Activated T-helper 1 cell treated with anti-CD3 and anti-CD28 coated beads, Interleukin-12 subunit alpha, Interleukin-12 subunit beta, Interleukin-2, Interleukin-4 antibody, amounts not matched to agents 30 ng/mL and 10 ng/mL and 1 ng/mL, durations not matched to agents 14 hours and 24 hours and 36 hours (primary cell): ENCODE data around the gene FNBP1L. TPM values are rescaled to one million over a fixed set of nuclear protein-coding genes. Genes with fewer than 3 reads are reported as not detected.
"Not testable (repeated sequence)": the region's sequence is repeated elsewhere in the genome, so short reads cannot be mapped to it uniquely, and the experiment has no call there.

Experiments
- DNase-seq: peaks from one replicate; pipeline ENCODE4 v3.0.0; 2021; ENCODE audit warnings: low spot score
- H3K27ac Mint-ChIP-seq: one replicate; pipeline ENCODE4 v1.8.0; 2021; ENCODE audit warnings: mild to moderate bottlenecking, mixed read lengths
- H3K27me3 Mint-ChIP-seq: one replicate; pipeline ENCODE4 v1.8.0; 2022; ENCODE audit warnings: mild to moderate bottlenecking, moderate library complexity, mixed read lengths; ENCODE audit not compliant: insufficient read depth
- H3K36me3 Mint-ChIP-seq: one replicate; pipeline ENCODE4 v1.8.0; 2021; ENCODE audit warnings: low read depth, mixed read lengths
- H3K4me1 Mint-ChIP-seq: one replicate; pipeline ENCODE4 v1.8.0; 2021; ENCODE audit warnings: low read depth, mixed read lengths
- H3K4me3 Mint-ChIP-seq: one replicate; pipeline ENCODE4 v1.8.0; 2021; ENCODE audit warnings: mild to moderate bottlenecking, moderate library complexity, mixed read lengths
- H3K9me3 Mint-ChIP-seq: one replicate; pipeline ENCODE4 v1.8.0; 2021; ENCODE audit warnings: mixed read lengths
- intact Hi-C: fragments of 100-400 bp; cut with micrococcal nuclease; formaldehyde crosslinking; loops from one replicate; pipeline ENCODE4 v1.15.1; 2024
- total RNA-seq: library from RNA; stranded (reverse); gene quantifications from 2 replicates; pipeline ENCODE4 v1.2.3, GENCODE V29; 2022

Gene FNBP1L
- total RNA-seq, 1 donor from 2014 or later: 0.16 TPM

DNA sequence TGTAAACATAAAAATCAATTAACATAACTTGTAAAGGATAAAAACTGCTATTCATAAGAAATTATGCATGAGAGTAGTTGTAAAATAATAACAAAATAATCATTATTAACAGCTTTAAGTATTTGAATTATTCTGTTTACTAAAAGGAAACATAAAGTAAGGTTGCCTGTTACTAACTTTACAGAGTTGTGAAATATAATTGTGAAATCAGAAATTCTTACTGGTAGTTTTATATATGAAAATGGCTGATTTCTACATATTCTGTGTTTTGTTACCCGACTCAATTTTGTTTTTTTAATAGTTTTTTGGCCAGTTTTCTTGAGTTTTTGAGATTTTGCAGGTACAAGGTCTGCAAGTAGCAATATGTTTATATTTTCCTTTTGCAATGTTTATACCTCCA is 27.8 kb downstream of the FNBP1L start:
- intact Hi-C loops: no loop called here
- DNase-seq: no peak
- H3K9me3 Mint-ChIP-seq: peaks cover 20% of the 10 kb centered on the region
- no peaks in the 10 kb centered on the region for H3K36me3 Mint-ChIP-seq
- H3K4me1 Mint-ChIP-seq: no peaks in the 10 kb centered on the region
- H3K27me3 Mint-ChIP-seq: no peaks in the 10 kb centered on the region
- H3K27ac Mint-ChIP-seq: no peak overlapping the region
- H3K4me3 Mint-ChIP-seq: no peak overlapping the region

DNA sequence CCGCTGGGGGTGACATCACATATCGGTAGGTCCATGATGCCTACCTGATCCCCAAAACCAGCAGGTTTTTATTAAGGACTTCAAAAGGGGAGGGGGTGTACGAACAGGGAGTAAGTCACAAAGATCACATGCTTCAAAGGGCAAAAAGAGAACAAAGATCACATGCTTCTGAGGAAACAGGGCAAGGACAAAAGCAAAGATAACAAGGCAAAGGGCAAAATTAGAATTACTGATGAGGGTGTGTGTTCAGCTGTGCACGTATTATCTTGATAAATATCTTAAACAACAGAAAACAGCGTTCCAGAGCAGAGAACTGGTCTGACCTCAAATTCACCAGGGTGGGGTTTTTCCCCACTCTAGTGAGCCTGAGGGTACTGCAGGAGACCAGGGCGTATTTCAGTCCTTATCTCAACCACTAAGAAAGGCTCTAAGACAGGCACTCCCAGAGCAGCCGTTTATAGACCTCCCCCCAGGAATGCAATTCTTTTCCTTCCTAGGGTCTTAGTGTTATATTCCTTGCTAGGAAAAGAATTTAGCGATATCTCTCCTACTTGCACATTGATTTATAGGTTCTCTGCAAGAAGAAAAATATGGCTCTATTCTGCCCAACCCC is 31.3 kb downstream of the FNBP1L start:
- H3K4me1 Mint-ChIP-seq, H3K27me3 Mint-ChIP-seq, H3K4me3 Mint-ChIP-seq, DNase-seq, H3K27ac Mint-ChIP-seq, H3K36me3 Mint-ChIP-seq, intact Hi-C loops: not testable (repeated sequence)
- peaks cover 20% of the 10 kb centered on the region for H3K9me3 Mint-ChIP-seq

DNA sequence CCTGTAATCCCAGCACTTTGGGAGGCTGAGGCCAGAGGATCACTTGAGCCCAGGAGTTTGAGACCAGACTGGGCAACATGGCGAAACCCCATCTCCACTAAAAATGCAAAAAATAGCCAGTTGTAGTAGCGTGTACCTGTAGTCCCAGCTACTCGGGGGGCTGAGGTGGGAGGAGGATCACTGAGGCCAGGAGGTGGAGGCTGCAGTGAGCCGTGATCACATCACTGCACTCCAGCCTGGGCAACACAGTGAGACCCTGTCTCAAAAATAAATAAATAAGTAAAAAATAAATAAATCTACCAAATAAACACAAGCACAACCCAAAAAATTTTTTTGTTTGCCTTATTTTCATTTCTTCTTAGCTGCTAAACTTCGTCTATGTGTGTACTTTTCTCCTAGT is 34.0 kb downstream of the FNBP1L start:
- H3K36me3 Mint-ChIP-seq, intact Hi-C loops, H3K4me1 Mint-ChIP-seq, H3K4me3 Mint-ChIP-seq, DNase-seq, H3K27ac Mint-ChIP-seq, H3K27me3 Mint-ChIP-seq: not testable (repeated sequence)
- H3K9me3 Mint-ChIP-seq: peaks cover 20% of the 10 kb centered on the region

DNA sequence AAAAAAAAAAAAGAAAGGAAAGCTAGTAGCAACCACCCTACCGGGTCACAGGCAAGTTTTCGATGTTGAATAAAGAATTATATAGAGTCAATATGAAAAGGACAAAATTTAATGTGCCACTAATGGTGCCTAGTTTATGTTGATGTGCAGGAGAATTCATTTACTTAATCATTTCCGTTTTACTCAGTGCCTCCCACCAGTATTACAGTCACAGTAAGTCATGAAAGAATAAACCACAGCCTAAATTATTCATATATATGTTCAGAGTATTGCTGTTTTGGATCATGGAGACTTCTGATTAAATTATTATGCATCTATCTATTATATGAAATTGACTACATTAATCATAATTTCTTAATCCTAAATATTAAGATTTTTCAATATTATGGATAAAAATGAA is 35.3 kb downstream of the FNBP1L start:
- H3K4me3 Mint-ChIP-seq: no peak overlapping the region
- no peaks in the 10 kb centered on the region for H3K36me3 Mint-ChIP-seq
- peaks cover 4% of the 10 kb centered on the region for H3K27me3 Mint-ChIP-seq
- DNase-seq: no peak
- H3K27ac Mint-ChIP-seq: no peak overlapping the region
- no peaks in the 10 kb centered on the region for H3K4me1 Mint-ChIP-seq
- peaks cover 17% of the 10 kb centered on the region for H3K9me3 Mint-ChIP-seq
- intact Hi-C loops: no loop called here

DNA sequence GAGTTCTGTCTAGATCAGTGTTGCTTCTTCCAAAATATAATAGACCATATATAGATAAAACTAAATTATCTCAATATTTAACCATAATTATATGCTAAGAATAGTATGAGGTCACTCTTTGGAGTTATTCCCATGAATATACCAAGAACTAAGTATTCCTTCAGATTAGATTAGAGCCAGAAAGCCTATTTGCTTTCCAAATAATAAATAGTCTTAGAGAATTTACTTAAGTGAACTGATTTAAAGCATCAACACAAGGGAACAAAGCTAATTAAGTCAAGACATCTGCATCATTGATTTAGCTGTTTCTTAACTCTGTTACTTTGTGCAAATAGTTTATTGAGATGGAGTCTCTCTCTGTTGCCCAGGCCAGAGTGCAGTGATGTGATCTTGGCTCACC is 35.7 kb downstream of the FNBP1L start:
- no peak for DNase-seq
- Mint-ChIP-seq H3K4me3 (no peak overlapping the region), H3K27ac (no peak overlapping the region), H3K36me3 (no peaks in the 10 kb centered on the region), H3K4me1 (no peaks in the 10 kb centered on the region), H3K9me3 (peaks cover 13% of the 10 kb centered on the region), H3K27me3 (peaks cover 4% of the 10 kb centered on the region)
- intact Hi-C loops: no loop called here

DNA sequence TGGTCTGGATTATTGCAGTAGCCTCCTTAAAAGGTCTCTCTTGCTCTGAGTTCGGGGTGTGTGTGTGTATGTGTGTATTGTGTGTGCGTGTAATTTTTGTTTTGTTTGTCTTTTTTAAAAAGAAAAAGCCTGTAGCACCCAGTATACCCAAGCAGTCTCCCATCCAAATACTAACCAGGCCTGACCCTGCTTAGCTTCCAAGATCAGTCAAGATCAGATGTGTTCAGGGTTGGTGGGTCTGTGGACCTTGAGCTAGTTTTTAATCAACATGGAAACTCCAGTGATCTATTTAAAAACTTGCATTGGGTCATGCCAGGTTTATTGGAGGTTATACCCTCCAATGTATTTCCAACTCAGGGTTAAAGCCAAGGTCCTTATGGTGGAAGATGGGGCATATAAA is 40.3 kb downstream of the FNBP1L start:
- H3K4me3 Mint-ChIP-seq: no peak overlapping the region
- no peak for DNase-seq
- no peaks in the 10 kb centered on the region for H3K9me3 Mint-ChIP-seq
- H3K27me3 Mint-ChIP-seq: peaks cover 12% of the 10 kb centered on the region
- intact Hi-C loops: no loop called here
- no peak overlapping the region for H3K27ac Mint-ChIP-seq
- H3K36me3 Mint-ChIP-seq: no peaks in the 10 kb centered on the region
- H3K4me1 Mint-ChIP-seq: no peaks in the 10 kb centered on the region

DNA sequence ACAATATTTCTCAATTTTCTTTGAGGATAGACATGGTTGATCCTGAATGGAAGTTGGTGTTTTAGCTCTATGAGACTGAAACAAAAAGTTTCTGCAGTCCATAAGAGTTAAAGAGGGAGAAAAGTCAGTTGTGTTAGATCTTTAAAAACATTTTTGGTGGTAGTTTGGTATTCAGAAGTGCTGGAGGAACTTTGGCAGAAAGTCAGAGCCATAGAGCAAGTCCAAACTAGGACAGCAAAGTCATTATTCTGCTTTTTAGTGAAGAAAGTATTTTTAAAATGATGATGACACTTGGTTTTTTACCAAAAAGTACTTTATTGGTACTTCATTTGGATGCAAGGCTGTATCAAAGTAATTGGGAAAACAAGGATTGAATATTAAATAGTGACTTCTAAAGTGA is 41.8 kb downstream of the FNBP1L start:
- intact Hi-C loops: no loop called here
- Mint-ChIP-seq H3K27me3 (peaks cover 17% of the 10 kb centered on the region), H3K27ac (no peak overlapping the region), H3K4me1 (no peaks in the 10 kb centered on the region), H3K9me3 (no peaks in the 10 kb centered on the region), H3K4me3 (no peak overlapping the region), H3K36me3 (no peaks in the 10 kb centered on the region)
- no peak for DNase-seq

DNA sequence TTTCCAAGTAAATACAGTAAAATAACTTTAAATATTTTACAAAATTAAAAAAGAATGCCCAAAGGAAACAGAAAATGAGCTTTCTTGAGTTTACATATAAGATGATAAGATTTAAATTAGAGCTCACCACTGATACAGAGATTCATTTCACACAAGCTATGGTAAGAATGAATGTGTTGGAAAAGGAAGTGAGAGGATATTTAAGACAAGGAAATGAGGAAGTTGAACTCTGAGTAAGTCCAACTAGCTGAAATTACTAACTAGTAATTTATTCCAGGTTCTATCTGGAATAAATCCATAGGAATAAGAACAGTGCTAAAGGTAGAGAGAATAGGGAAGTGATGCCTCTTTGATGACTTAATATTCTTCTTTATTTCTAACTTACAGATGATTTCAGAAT is 42.4 kb downstream of the FNBP1L start:
- Mint-ChIP-seq H3K4me3 (no peak overlapping the region), H3K27ac (no peak overlapping the region), H3K27me3 (peaks cover 17% of the 10 kb centered on the region), H3K9me3 (no peaks in the 10 kb centered on the region), H3K4me1 (no peaks in the 10 kb centered on the region), H3K36me3 (no peaks in the 10 kb centered on the region)
- intact Hi-C loops: no loop called here
- DNase-seq: no peak

DNA sequence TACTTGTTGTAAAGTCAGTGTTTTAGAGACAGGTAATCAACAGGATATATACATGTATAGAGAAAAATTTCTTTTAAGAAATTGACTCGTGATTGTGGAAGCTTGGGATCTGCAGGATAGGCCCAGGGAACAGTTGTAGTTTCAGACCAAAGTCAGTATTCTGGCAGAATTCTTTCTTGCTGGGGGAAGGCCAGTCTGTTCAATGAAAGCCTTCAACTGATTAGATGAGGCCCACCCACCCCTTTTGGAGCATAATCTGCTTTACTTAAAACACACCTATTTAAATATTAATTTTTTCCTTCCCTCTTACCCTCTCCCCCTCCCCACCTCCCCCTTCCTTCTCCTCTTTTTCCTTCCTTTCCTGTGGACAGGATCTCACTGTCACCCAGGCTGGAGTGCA is 48.0 kb downstream of the FNBP1L start:
- Mint-ChIP-seq H3K27me3 (peaks cover 5% of the 10 kb centered on the region), H3K4me1 (no peaks in the 10 kb centered on the region), H3K9me3 (no peaks in the 10 kb centered on the region), H3K27ac (no peak overlapping the region), H3K36me3 (no peaks in the 10 kb centered on the region), H3K4me3 (no peak overlapping the region)
- intact Hi-C loops: no loop called here
- no peak for DNase-seq

DNA sequence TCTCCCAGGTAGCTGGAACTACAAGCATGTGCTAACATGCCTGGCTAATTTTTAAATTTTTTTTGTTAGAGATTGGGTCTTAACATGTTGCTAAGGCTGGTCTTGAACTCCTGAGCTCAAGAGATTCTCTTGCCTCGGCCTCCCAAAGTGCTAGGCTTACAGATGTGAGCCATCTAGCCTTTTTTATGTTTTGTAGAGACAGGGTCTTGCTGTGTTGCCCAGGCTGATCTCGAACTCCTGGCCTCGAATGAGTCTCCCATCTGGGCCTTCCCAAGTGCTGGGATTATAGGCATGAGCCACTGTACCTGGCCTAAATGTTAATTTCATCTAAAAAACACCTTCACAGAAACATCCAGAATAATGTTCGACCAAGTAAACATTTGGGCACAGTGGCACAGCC is 48.6 kb downstream of the FNBP1L start:
- peaks cover 5% of the 10 kb centered on the region for H3K27me3 Mint-ChIP-seq
- no peak for DNase-seq
- no peak overlapping the region for H3K4me3 Mint-ChIP-seq
- intact Hi-C loops: no loop called here
- H3K4me1 Mint-ChIP-seq: no peaks in the 10 kb centered on the region
- no peaks in the 10 kb centered on the region for H3K36me3 Mint-ChIP-seq
- no peaks in the 10 kb centered on the region for H3K9me3 Mint-ChIP-seq
- no peak overlapping the region for H3K27ac Mint-ChIP-seq

DNA sequence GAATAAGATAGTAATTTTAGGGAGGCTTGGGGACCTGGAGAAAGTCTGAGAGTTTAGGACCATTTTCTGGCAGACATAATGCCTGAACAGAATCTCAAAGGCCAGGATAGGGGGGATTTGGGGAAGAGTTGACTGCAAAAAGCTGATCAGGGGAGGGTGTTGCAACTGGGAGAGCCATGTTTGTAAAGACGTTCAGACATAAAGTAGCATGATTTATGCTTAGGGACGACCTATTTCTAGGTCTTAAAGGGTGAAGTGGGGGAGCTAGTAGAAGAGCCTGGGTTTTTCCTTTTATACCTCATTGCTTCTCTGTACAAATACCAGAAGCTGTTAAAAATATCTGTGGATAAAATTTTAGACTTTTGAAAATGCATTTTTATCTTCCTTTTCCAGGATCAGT is 51.2 kb downstream of the FNBP1L start:
- Mint-ChIP-seq H3K27ac (no peak overlapping the region), H3K4me3 (no peak overlapping the region), H3K4me1 (no peaks in the 10 kb centered on the region), H3K9me3 (no peaks in the 10 kb centered on the region), H3K27me3 (peaks cover 3% of the 10 kb centered on the region), H3K36me3 (no peaks in the 10 kb centered on the region)
- DNase-seq: no peak
- intact Hi-C loops: no loop called here

DNA sequence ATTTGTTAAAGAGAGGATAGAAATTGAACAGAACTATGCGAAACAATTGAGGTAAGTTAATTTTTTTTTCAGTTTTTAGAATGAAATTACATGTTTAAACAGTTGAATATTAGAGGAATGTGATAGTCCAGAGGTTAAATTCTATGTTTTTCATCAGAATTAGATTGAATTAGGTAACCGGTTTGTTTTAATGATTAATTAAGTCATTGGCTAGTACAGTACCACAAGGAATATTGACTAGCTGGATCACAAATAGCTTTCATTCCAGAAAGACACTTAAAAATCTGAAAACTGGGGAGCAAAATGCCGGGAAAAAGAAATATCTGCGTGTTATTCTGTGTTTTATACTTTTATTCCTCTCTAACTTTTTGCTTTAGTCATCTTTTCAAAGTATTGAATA is 51.6 kb downstream of the FNBP1L start:
- H3K27me3 Mint-ChIP-seq: peaks cover 2% of the 10 kb centered on the region
- H3K36me3 Mint-ChIP-seq: no peaks in the 10 kb centered on the region
- H3K4me3 Mint-ChIP-seq: no peak overlapping the region
- no peaks in the 10 kb centered on the region for H3K9me3 Mint-ChIP-seq
- no peaks in the 10 kb centered on the region for H3K4me1 Mint-ChIP-seq
- intact Hi-C loops: no loop called here
- H3K27ac Mint-ChIP-seq: no peak overlapping the region
- DNase-seq: no peak

DNA sequence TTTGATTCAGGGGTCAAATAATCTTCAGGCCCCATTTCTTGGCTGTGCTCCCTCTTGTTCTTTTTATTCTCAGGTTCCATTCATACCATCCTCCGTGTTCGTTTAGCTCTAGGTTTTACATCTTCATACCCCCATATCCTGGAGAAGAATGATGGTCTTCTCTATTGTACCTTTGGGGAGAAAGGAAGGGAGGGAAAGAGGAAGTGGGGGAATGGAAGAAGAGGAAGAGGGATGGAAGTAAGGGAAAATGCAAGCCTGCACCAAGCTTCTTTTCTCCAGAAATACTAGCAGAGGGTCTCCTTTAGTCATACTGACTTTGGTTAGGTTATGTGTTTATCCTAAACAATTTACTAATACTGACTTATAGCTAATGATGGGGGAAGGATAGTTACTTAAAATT is 52.4 kb downstream of the FNBP1L start:
- intact Hi-C loops: loop anchor here (2.0 kb wide), 1 partner anchor 35 kb away; no protein-coding TSS in a partner anchor
- no peak overlapping the region for H3K27ac Mint-ChIP-seq
- H3K36me3 Mint-ChIP-seq: no peaks in the 10 kb centered on the region
- DNase-seq: no peak
- H3K4me3 Mint-ChIP-seq: no peak overlapping the region
- no peaks in the 10 kb centered on the region for H3K27me3 Mint-ChIP-seq
- H3K4me1 Mint-ChIP-seq: no peaks in the 10 kb centered on the region
- H3K9me3 Mint-ChIP-seq: no peaks in the 10 kb centered on the region

DNA sequence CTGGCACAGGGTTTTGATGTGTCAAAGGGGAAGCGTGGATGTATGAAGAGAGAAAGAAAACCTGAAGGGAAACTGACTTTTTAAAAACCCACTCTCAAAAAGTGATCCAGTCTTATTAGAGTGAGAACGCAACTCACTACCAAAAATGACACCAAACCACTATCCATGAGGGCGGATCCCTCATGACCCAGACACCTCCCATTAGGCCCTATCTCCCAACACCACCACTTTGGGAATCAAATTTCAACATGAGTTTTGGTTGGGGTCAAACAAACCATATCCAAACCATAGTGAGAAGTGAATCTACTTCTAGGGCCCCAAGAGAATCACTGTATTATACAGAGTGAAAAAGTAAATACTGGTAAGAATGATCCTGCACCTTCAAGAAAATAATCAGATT is 53.5 kb downstream of the FNBP1L start:
- Mint-ChIP-seq H3K9me3 (no peaks in the 10 kb centered on the region), H3K27ac (no peak overlapping the region), H3K4me3 (no peak overlapping the region), H3K27me3 (no peaks in the 10 kb centered on the region), H3K36me3 (no peaks in the 10 kb centered on the region), H3K4me1 (no peaks in the 10 kb centered on the region)
- no peak for DNase-seq
- intact Hi-C loops: loop anchor here (2.0 kb wide), 1 partner anchor 33 kb away; no protein-coding TSS in a partner anchor
